IMR-90 (cell line): ENCODE results near the gene EZR. TPM values are rescaled to one million over a fixed set of nuclear protein-coding genes. Genes with fewer than 3 reads are reported as not detected.

Source experiments
- ATAC-seq: fragments of 200-7000 bp; cut with Tn5 transposase; 2 replicates; pipeline ENCODE4 v1.9.1; 2020; ENCODE audit warnings: low read depth, mild to moderate bottlenecking, moderate library complexity
- BruUV-seq: library from RNA; stranded (reverse); fragments of 400-500 nt; replicated peaks from 2 replicates; lab custom pipeline; 2021; lab: Mats Ljungman, UMichigan
- CTCF ChIA-PET: fragments of 300-600 bp; formaldehyde crosslinking; extraction: SDS; loops from one replicate; lab custom pipeline; 2021; ENCODE audit warnings: antibody characterized with exemption; lab: Yijun Ruan, JAX
- POLR2A ChIA-PET: fragments of 300-600 bp; sonication (Branson Sonifier 250); formaldehyde crosslinking; loops from one replicate; lab custom pipeline; 2022; ENCODE audit warnings: antibody characterized with exemption; ENCODE audit not compliant: unreplicated experiment; lab: Charles Lee
- DNase-seq: peaks from one replicate; pipeline ENCODE4 v3.0.0; 2013
- H2AFZ ChIP-seq: replicated peaks from 2 replicates; pipeline ENCODE3; 2013; ENCODE audit warnings: low read length, mild to moderate bottlenecking; ENCODE audit not compliant: poor library complexity
- H2AK5ac ChIP-seq: 2 replicates; pipeline ENCODE4 v1.6.1; 2013; ENCODE audit warnings: low read depth, low read length, inconsistent platforms
- H2AK9ac ChIP-seq: replicated peaks from 2 replicates; pipeline ENCODE3; 2013; ENCODE audit warnings: mild to moderate bottlenecking, low read depth, low read length, moderate library complexity; ENCODE audit not compliant: poor library complexity
- H2BK120ac ChIP-seq: 2 replicates; pipeline ENCODE4 v1.6.1; 2013; ENCODE audit warnings: low read depth, low read length, inconsistent platforms
- H2BK15ac ChIP-seq: 3 replicates; pipeline ENCODE4 v1.6.1; 2013; ENCODE audit warnings: low read depth, low read length, inconsistent platforms
- H2BK20ac ChIP-seq: 2 replicates; pipeline ENCODE4 v1.6.1; 2013; ENCODE audit warnings: low read depth, mild to moderate bottlenecking, inconsistent platforms, low read length, moderate library complexity
- H2BK5ac ChIP-seq: 2 replicates; pipeline ENCODE4 v1.6.1; 2013; ENCODE audit warnings: mild to moderate bottlenecking, low read depth, low read length, inconsistent platforms; ENCODE audit not compliant: poor library complexity, severe bottlenecking
- H3K14ac ChIP-seq: replicated peaks from 2 replicates; pipeline ENCODE4 v1.6.1; 2013; ENCODE audit warnings: low read depth, low read length, inconsistent platforms
- H3K18ac ChIP-seq: 2 replicates; pipeline ENCODE4 v1.6.1; 2013; ENCODE audit warnings: low read depth, low read length, control low read depth
- H3K23ac ChIP-seq: 2 replicates; pipeline ENCODE4 v1.6.1; 2013; ENCODE audit warnings: low read depth, low read length, inconsistent platforms
- H3K27ac ChIP-seq: 2 replicates; pipeline ENCODE4 v1.5.1; 2013; ENCODE audit warnings: mild to moderate bottlenecking, control low read depth, low read length; ENCODE audit not compliant: insufficient read depth
- H3K27me3 ChIP-seq: 2 replicates; pipeline ENCODE4 v1.6.1; 2013; ENCODE audit warnings: low read length; ENCODE audit not compliant: control insufficient read depth, insufficient read depth
- H3K36me3 ChIP-seq: 2 replicates; pipeline ENCODE4 v1.6.1; 2013; ENCODE audit warnings: low read length, mixed read lengths; ENCODE audit not compliant: control insufficient read depth, insufficient read depth
- H3K4ac ChIP-seq: 2 replicates; pipeline ENCODE4 v1.6.1; 2013; ENCODE audit warnings: low read depth, low read length, inconsistent platforms
- H3K4me1 ChIP-seq: 2 replicates; pipeline ENCODE4 v1.6.1; 2013; ENCODE audit warnings: low read length, mixed read lengths; ENCODE audit not compliant: control insufficient read depth, insufficient read depth
- H3K4me2 ChIP-seq: 2 replicates; pipeline ENCODE4 v1.6.1; 2013; ENCODE audit warnings: low read depth, mild to moderate bottlenecking, control low read depth, low read length, moderate library complexity
- H3K4me3 ChIP-seq: 2 replicates; pipeline ENCODE4 v1.5.1; 2013; ENCODE audit warnings: low read depth, mild to moderate bottlenecking, control low read depth, low read length, moderate library complexity; ENCODE audit not compliant: insufficient read depth
- H3K56ac ChIP-seq: 2 replicates; pipeline ENCODE4 v1.6.1; 2013; ENCODE audit warnings: low read length, inconsistent platforms; ENCODE audit not compliant: insufficient read depth; ENCODE audit errors: extremely low read depth
- H3K79me1 ChIP-seq, 2 experiments: 2 replicates each; pipeline ENCODE4 v1.6.1; 2013; ENCODE audit warnings: low read length in 2 of 2, inconsistent platforms in 1 of 2, low read depth in 1 of 2
- H3K9ac ChIP-seq: 2 replicates; pipeline ENCODE4 v1.6.1; 2013; ENCODE audit warnings: low read depth, low read length, control low read depth
- H3K9me1 ChIP-seq: 2 replicates; pipeline ENCODE4 v1.6.1; 2013; ENCODE audit warnings: low read length, inconsistent platforms; ENCODE audit not compliant: insufficient read depth
- H3K9me3 ChIP-seq: 2 replicates; pipeline ENCODE4 v1.6.1; 2013; ENCODE audit warnings: low read length; ENCODE audit not compliant: control insufficient read depth, insufficient read depth
- H4K20me1 ChIP-seq: 2 replicates; pipeline ENCODE4 v1.6.1; 2013; ENCODE audit warnings: low read length, inconsistent platforms; ENCODE audit not compliant: insufficient read depth
- H4K5ac ChIP-seq: 2 replicates; pipeline ENCODE4 v1.6.1; 2013; ENCODE audit warnings: mild to moderate bottlenecking, low read depth, low read length, control low read depth
- H4K8ac ChIP-seq, 2 experiments: 2 replicates each; pipeline ENCODE4 v1.6.1; 2013; ENCODE audit warnings: low read depth in 2 of 2, low read length in 2 of 2, control low read depth in 1 of 2, inconsistent platforms in 1 of 2
- H4K91ac ChIP-seq: 2 replicates; pipeline ENCODE4 v1.6.1; 2013; ENCODE audit warnings: low read depth, low read length, inconsistent platforms; ENCODE audit not compliant: insufficient read depth
- BHLHE40 ChIP-seq: fragments of 150-350 bp; IDR thresholded peaks from 2 replicates; pipeline ENCODE4 v1.6.1; 2016; ENCODE audit warnings: mild to moderate bottlenecking, low read depth, low read length
- CEBPB ChIP-seq: IDR thresholded peaks from 2 replicates; pipeline ENCODE4 v1.6.1; 2012; ENCODE audit warnings: low read depth, low read length, improper control_type of control experiment
- CHD1 ChIP-seq: IDR thresholded peaks from 2 replicates; pipeline ENCODE4 v1.6.1; 2012; ENCODE audit warnings: low read depth, low read length, improper control_type of control experiment
- FOS ChIP-seq: fragments of 150-350 bp; IDR thresholded peaks from 2 replicates; pipeline ENCODE4 v1.6.1; 2016; ENCODE audit warnings: low read depth, low read length
- MAZ ChIP-seq: IDR thresholded peaks from 2 replicates; pipeline ENCODE4 v1.6.1; 2012; ENCODE audit warnings: low read depth, mild to moderate bottlenecking, low read length, improper control_type of control experiment, moderate library complexity, borderline replicate concordance
- MXI1 ChIP-seq: IDR thresholded peaks from 2 replicates; pipeline ENCODE4 v1.6.1; 2012; ENCODE audit warnings: low read depth, mild to moderate bottlenecking, low read length, moderate library complexity, borderline replicate concordance
- NFE2L2 ChIP-seq: fragments of 150-350 bp; IDR thresholded peaks from 2 replicates; pipeline ENCODE4 v1.6.1; 2016; ENCODE audit warnings: low read depth, mild to moderate bottlenecking, low read length
- RAD21 ChIP-seq: IDR thresholded peaks from 2 replicates; pipeline ENCODE4 v1.6.1; 2012; ENCODE audit warnings: low read length, improper control_type of control experiment
- RCOR1 ChIP-seq: IDR thresholded peaks from 2 replicates; pipeline ENCODE4 v1.6.1; 2012; ENCODE audit warnings: mild to moderate bottlenecking, low read length, improper control_type of control experiment; ENCODE audit not compliant: insufficient replicate concordance
- RFX5 ChIP-seq: IDR thresholded peaks from 2 replicates; pipeline ENCODE4 v1.8.0; 2012; ENCODE audit warnings: low read depth, mild to moderate bottlenecking, low read length, moderate library complexity
- SMC3 ChIP-seq: fragments of 150-350 bp; IDR thresholded peaks from 2 replicates; pipeline ENCODE4 v1.6.1; 2016; ENCODE audit warnings: low read depth, mild to moderate bottlenecking, antibody characterized with exemption, low read length, moderate library complexity
- WGBS, 2 experiments: methylation state at CpG; one replicate each; pipeline versions ENCODE4 v1.1.5 to v1.1.7; 2013; ENCODE audit warnings: missing lambda C conversion rate in 2 of 2; ENCODE audit not compliant: insufficient read length in 1 of 2; ENCODE audit errors: extremely low coverage in 2 of 2; 5-methylcytosine and 5-hydroxymethylcytosine counted together
- dilution Hi-C: fragments of 300-500 bp; cut with HindIII; formaldehyde crosslinking; loops from one replicate; pipeline ENCODE4 v1.14.3; 2018; ENCODE audit warnings: low sequenced_read_pairs; ENCODE audit not compliant: unreplicated experiment
- in situ Hi-C: fragments of 300-500 bp; cut with MboI; formaldehyde crosslinking; loops from 3 replicates; pipeline ENCODE4 v1.14.3; 2019; ENCODE audit warnings: low sequenced_read_pairs, inconsistent platforms, mixed read lengths
- intact Hi-C: fragments of 100-400 bp; cut with micrococcal nuclease; formaldehyde crosslinking; loops from 2 replicates; pipeline ENCODE4 v1.10.0; 2022
- polyA plus RNA-seq, 3 experiments: library from polyadenylated mRNA; depleted of rRNA; stranded (reverse); fragments of >200 nt; gene quantifications; 2 replicates each; pipeline ENCODE4 v1.2.3, GENCODE V29; 2012; ENCODE audit warnings: low replicate concordance in 1 of 3
- total RNA-seq: library from RNA; depleted of rRNA; stranded (reverse); fragments of >200 nt; gene quantifications from 2 replicates; pipeline ENCODE4 v1.2.3, GENCODE V29; 2012
- TF ChIP-seq, protein P1 (sequence below): conservative IDR thresholded peaks from 2 replicates; pipeline ENCODE4 v1.5.1; 2012; ENCODE audit warnings: mild to moderate bottlenecking, low read depth, low read length, improper control_type of control experiment
- TF ChIP-seq, protein P2 (sequence below): fragments of 150-350 bp; IDR thresholded peaks from 2 replicates; pipeline ENCODE4 v1.6.1; 2017; ENCODE audit warnings: mild to moderate bottlenecking, antibody characterized with exemption, low read length, low read depth
- TF ChIP-seq, protein P3 (sequence below): fragments of 150-350 bp; IDR thresholded peaks from 2 replicates; pipeline ENCODE4 v1.6.1; 2016; ENCODE audit warnings: low read depth, mild to moderate bottlenecking, low read length, moderate library complexity, borderline replicate concordance

The EZR gene
- total and polyA plus RNA-seq, 2 of the 4 experiments (the other 2 are of a cell fraction): 83.8 to 145 TPM

DNA sequence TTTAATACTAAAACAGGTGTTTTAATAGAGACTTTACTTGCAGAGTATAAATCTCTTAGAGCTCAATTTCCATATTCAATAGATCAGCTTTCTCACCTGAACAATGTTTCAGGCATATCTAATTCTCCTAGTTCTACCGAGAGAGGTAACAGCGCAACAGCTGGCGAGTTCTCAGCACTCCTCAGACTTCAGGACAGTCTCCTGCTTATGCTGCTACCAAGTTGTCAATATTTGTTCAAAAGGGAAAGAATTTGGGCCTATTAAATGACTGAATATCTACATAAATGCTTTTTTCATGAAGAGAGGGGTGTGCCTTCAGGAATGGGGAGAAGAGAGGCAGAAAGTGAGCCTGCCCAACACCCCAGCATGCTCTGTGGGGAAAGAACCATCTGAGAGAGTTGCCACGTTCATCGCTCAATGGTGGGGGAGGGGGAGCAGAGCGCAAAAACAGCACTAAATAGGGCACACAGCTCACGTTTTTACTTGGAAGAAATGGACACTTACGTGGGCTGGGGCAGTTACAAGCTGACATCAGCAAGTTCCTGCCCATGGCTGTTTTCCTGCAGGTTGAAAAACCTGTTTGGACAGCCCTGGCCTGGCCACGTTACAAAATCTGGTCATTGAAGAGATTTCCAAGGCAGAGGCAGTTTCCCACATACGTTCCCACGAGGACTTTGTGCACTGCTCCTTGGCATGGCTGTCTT is 38.0 kb downstream of the EZR start:
- H2AFZ ChIP-seq: no peak overlapping the region
- no peak overlapping the region for H2BK5ac ChIP-seq
- H2BK120ac ChIP-seq: no peak overlapping the region
- BruUV-seq: no TSS peak
- peaks cover 9% of the 10 kb centered on the region for H3K9me1 ChIP-seq
- no peak overlapping the region for H3K23ac ChIP-seq
- ATAC-seq (no peak), DNase-seq (no peak)
- H3K4me1 ChIP-seq: peaks cover 2% of the 10 kb centered on the region; the same call in 1 of the 2 replicates
- H4K5ac ChIP-seq: no peak overlapping the region
- intact Hi-C loops: no loop called here
- CTCF ChIA-PET: no interaction called here
- H2BK15ac ChIP-seq: no peak overlapping the region
- no peak overlapping the region for H3K4me3 ChIP-seq
- no peak overlapping the region for H2AK5ac ChIP-seq
- TF ChIP-seq RCOR1: no peak
- TF ChIP-seq FOS: no peak
- TF ChIP-seq, protein P1, sequence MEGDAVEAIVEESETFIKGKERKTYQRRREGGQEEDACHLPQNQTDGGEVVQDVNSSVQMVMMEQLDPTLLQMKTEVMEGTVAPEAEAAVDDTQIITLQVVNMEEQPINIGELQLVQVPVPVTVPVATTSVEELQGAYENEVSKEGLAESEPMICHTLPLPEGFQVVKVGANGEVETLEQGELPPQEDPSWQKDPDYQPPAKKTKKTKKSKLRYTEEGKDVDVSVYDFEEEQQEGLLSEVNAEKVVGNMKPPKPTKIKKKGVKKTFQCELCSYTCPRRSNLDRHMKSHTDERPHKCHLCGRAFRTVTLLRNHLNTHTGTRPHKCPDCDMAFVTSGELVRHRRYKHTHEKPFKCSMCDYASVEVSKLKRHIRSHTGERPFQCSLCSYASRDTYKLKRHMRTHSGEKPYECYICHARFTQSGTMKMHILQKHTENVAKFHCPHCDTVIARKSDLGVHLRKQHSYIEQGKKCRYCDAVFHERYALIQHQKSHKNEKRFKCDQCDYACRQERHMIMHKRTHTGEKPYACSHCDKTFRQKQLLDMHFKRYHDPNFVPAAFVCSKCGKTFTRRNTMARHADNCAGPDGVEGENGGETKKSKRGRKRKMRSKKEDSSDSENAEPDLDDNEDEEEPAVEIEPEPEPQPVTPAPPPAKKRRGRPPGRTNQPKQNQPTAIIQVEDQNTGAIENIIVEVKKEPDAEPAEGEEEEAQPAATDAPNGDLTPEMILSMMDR: no peak
- TF ChIP-seq NFE2L2: no peak
- no peak for TF ChIP-seq RFX5
- no peak for TF ChIP-seq BHLHE40
- no peak for TF ChIP-seq MAZ
- no peak for TF ChIP-seq MXI1
- no peak for TF ChIP-seq CEBPB
- TF ChIP-seq CHD1: no peak
- TF ChIP-seq, protein P2, sequence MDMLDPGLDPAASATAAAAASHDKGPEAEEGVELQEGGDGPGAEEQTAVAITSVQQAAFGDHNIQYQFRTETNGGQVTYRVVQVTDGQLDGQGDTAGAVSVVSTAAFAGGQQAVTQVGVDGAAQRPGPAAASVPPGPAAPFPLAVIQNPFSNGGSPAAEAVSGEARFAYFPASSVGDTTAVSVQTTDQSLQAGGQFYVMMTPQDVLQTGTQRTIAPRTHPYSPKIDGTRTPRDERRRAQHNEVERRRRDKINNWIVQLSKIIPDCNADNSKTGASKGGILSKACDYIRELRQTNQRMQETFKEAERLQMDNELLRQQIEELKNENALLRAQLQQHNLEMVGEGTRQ: no peak
- TF ChIP-seq, protein P3, sequence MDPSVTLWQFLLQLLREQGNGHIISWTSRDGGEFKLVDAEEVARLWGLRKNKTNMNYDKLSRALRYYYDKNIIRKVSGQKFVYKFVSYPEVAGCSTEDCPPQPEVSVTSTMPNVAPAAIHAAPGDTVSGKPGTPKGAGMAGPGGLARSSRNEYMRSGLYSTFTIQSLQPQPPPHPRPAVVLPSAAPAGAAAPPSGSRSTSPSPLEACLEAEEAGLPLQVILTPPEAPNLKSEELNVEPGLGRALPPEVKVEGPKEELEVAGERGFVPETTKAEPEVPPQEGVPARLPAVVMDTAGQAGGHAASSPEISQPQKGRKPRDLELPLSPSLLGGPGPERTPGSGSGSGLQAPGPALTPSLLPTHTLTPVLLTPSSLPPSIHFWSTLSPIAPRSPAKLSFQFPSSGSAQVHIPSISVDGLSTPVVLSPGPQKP: no peak
- TF ChIP-seq SMC3: no peak
- TF ChIP-seq RAD21: no peak
- H2BK20ac ChIP-seq: no peak overlapping the region
- in situ Hi-C loops: no loop called here
- H3K14ac ChIP-seq: no peak overlapping the region
- peak overlapping the region; percentile 17 for H2AK9ac ChIP-seq
- H3K18ac ChIP-seq: no peak overlapping the region
- no peaks in the 10 kb centered on the region for H3K9me3 ChIP-seq
- no peak overlapping the region for H3K56ac ChIP-seq
- dilution Hi-C loops: no loop called here
- no peak overlapping the region for H3K4ac ChIP-seq
- POLR2A ChIA-PET: no interaction called here
- no peaks in the 10 kb centered on the region for H3K27me3 ChIP-seq
- H3K79me1 ChIP-seq: peaks cover 25 to 45% of the 10 kb centered on the region in 2 experiments
- H3K36me3 ChIP-seq: peaks cover 48% of the 10 kb centered on the region
- no peak overlapping the region for H4K8ac ChIP-seq
- H3K4me2 ChIP-seq: no peak overlapping the region
- no peak overlapping the region for H3K27ac ChIP-seq
- H3K9ac ChIP-seq: no peak overlapping the region
- H4K20me1 ChIP-seq: 0 out of 2 replicates have a peak, but pooled peaks cover 4% of the 10 kb centered on the region
- WGBS, 2 experiments: 77% methylated on average over 5 of the region's 11 CpGs; no CpG with 5 or more reads in 1 of the 2 experiments
- no peak overlapping the region for H4K91ac ChIP-seq
